DMS 273 (cell line): ENCODE measurements around the gene MORC2.

Source experiments
- DNase-seq: peaks from one replicate; lab custom pipeline; 2025; ENCODE audit not compliant: unreplicated experiment; lab: John Stamatoyannopoulos, UW

Gene MORC2

GRCh38 chr22:30875481-30876215 lies 92.9 kb downstream of the MORC2 start:
- no peak for DNase-seq
